AG10803 (cell line): ENCODE results near the gene GNG8.

Source experiments
- DNase-seq: peaks from one replicate; pipeline ENCODE4 v3.0.0; 2010; ENCODE audit warnings: low read depth
- H3K4me3 ChIP-seq: 2 replicates; pipeline ENCODE4 v1.5.1; 2011; ENCODE audit warnings: mild to moderate bottlenecking, low read length, control low read depth
- TF ChIP-seq, protein P1 (sequence below): conservative IDR thresholded peaks from 2 replicates; pipeline ENCODE4 v1.5.1; 2011; ENCODE audit warnings: mild to moderate bottlenecking, low read length, control low read depth, inconsistent platforms

The GNG8 gene

GRCh38 chr19:46635920-46636761 lies at the start of gene GNG8:
TSS of gene GNG8 (minus strand) at chr19:46636202. CDS start at chr19:46634682, 1,520 bp downstream.
- DNase-seq, result no peak
- TF ChIP-seq, protein P1, sequence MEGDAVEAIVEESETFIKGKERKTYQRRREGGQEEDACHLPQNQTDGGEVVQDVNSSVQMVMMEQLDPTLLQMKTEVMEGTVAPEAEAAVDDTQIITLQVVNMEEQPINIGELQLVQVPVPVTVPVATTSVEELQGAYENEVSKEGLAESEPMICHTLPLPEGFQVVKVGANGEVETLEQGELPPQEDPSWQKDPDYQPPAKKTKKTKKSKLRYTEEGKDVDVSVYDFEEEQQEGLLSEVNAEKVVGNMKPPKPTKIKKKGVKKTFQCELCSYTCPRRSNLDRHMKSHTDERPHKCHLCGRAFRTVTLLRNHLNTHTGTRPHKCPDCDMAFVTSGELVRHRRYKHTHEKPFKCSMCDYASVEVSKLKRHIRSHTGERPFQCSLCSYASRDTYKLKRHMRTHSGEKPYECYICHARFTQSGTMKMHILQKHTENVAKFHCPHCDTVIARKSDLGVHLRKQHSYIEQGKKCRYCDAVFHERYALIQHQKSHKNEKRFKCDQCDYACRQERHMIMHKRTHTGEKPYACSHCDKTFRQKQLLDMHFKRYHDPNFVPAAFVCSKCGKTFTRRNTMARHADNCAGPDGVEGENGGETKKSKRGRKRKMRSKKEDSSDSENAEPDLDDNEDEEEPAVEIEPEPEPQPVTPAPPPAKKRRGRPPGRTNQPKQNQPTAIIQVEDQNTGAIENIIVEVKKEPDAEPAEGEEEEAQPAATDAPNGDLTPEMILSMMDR, result no peak
- H3K4me3 ChIP-seq, result no peak within 1 kb of the TSS

DNA sequence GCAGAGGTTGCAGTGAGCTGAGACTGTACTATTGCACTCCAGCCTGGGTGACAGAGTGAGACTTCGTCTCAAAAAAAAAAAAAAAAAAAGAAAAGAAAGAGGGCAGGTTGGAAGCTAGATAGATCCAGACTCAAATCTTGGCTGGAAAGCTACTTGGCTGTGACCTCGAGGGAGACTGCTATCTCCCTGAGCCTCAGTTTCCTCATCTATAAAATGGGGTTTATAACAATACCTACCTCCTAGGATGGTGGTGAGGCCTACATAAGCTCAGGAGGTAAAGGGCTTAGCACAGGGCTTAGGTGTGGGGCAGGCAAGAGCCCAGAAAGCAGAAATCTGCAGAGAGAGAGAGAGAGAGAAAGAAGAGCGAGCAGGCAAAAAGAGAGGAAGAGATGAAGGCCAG lies 49.2 kb upstream of the GNG8 start:
- TF ChIP-seq, protein P1, result no peak

GRCh38 chr19:46678110-46678732 lies 42.2 kb upstream of the GNG8 start:
- no peak overlapping the region for H3K4me3 ChIP-seq
- TF ChIP-seq, protein P1, result no peak
- no peak for DNase-seq

More for the DNA sequence above, 49.2 kb upstream of the GNG8 start:
- no peak overlapping the region for H3K4me3 ChIP-seq
- DNase-seq, result no peak

- no peak overlapping the region for H3K4me3 ChIP-seq
- no peak for DNase-seq
- TF ChIP-seq, protein P1, result no peak
Measured at GRCh38 chr19:46674416-46675178, 38.6 kb upstream of the GNG8 start.

DNA sequence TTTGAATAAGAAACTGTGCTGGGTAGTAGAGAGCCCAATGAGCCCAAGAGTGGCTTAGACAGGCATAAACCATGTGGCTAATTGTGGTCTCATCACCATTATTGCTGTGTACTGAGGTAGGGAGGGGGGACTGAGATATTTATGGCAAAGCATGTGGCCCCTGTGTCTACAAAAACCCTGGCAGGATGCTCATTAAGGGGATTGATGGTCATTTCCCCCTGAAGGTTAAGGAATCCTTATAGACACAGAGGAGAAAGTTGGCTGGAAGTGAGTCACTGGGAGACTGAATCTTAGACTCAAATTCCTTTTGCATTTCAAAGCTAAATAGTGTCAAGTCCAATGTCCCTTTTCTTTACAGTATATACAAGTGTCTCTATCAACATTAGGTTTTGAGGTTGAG lies 34.8 kb upstream of the GNG8 start:
- TF ChIP-seq, protein P1, result no peak
- DNase-seq, result peak; percentile 20
- no peak overlapping the region for H3K4me3 ChIP-seq

GRCh38 chr19:46668662-46669061 lies 32.7 kb upstream of the GNG8 start:
- no peak for DNase-seq
- TF ChIP-seq, protein P1, result no peak
- H3K4me3 ChIP-seq, result no peak overlapping the region
